ENCODE results near the gene TTLL7.

The TTLL7 gene

DNA sequence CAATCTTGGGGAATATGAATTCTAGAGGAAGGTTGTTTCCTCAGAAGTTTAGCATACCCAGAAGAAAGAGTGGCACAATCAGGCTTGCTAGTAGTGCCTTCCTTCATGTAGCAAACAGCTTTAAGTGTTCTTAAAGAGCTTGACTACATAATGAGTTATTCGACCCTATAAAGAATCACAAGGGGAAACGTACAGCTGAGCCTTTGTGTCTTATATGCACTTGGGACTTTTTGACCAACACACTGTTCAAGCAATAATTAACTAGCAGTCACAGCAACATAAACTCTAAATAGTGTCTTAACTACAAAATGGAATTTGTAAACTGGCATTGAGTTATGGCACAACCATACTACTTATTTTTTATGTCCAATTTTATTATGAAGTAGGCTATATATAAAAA, 86.1 kb downstream of the TTLL7 start:
- DNase-seq (ENCODE audit: low read depth): no peak
- no peak overlapping the region for H3K4me3 ChIP-seq (ENCODE audit: low read depth, low read length)
- TF ChIP-seq, protein P1, sequence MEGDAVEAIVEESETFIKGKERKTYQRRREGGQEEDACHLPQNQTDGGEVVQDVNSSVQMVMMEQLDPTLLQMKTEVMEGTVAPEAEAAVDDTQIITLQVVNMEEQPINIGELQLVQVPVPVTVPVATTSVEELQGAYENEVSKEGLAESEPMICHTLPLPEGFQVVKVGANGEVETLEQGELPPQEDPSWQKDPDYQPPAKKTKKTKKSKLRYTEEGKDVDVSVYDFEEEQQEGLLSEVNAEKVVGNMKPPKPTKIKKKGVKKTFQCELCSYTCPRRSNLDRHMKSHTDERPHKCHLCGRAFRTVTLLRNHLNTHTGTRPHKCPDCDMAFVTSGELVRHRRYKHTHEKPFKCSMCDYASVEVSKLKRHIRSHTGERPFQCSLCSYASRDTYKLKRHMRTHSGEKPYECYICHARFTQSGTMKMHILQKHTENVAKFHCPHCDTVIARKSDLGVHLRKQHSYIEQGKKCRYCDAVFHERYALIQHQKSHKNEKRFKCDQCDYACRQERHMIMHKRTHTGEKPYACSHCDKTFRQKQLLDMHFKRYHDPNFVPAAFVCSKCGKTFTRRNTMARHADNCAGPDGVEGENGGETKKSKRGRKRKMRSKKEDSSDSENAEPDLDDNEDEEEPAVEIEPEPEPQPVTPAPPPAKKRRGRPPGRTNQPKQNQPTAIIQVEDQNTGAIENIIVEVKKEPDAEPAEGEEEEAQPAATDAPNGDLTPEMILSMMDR (IDR thresholded peaks at IDR 0.05; ENCODE audit: control insufficient read depth, extremely low read depth, insufficient read depth): no peak

DNA sequence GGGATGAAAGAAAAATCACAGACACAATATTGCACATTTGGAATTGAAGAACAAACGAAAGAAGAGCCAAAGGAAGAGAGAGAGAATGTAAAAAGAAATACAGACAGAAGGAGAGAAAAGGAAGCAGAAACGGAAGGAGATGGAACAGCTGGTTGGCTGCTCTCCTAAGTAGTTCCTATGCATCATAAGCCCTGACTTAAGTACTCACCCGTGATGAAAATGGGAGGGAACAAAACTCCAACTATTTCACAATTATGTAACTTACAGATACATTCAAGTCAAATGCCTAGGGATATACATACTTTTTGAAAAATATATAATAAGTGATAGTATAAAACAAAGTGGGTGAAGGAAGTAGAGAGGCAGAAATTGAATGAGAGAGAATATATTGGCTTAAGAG, 88.5 kb downstream of the TTLL7 start:
- no peak for DNase-seq (ENCODE audit: low read depth)
- H3K4me3 ChIP-seq (ENCODE audit: low read depth, low read length): no peak overlapping the region
- TF ChIP-seq, protein P1 (IDR thresholded peaks at IDR 0.05; ENCODE audit: control insufficient read depth, extremely low read depth, insufficient read depth): no peak

DNA sequence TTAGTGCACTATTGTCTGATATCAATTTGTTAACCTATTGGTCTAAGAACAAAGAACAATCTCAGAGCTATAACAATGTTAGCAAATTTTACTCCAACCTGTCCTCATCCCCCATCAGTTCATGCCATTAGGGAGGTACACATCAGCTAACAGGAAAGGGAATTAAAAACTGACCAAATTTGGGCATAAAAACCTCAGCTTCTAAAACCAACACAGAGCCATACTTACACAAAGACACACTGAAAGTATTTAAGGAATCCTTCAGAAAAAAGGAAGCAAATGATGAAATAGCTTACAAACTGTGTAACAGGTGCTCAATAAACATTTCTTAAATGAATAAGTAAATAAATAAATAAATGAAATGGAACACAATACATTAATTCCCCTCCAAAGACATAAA, 89.2 kb downstream of the TTLL7 start:
- DNase-seq (ENCODE audit: low read depth): no peak

DNA sequence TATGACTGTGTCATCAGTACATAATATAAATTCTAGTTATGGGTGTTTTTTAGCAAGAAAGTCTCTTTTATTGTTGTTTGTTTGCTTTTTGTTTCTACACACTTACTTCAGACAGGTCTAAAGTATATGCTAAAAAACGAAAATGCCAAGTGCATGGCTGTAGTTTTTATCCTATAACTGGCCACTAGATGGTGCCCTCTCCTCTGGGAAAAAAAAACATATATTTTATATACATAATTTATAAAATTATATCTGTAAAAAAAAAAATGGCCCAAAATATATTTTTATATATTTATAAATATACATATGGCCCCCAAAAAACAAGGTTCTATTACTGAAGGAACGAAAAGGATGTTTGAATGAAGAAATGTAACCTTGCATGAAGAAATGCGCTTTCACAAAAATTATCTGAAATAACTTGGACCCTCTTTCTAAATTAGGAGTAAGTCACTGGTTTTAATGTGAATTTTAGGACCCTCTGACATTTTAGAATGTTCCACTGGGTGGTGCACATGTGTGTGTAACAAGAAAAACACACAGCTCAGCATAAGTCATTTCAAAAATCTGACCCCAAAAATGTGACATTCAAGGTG, 93.5 kb downstream of the TTLL7 start:
- H3K4me3 ChIP-seq (ENCODE audit: low read depth, low read length): no peak overlapping the region
- DNase-seq (ENCODE audit: low read depth): no peak
- TF ChIP-seq, protein P1 (IDR thresholded peaks at IDR 0.05; ENCODE audit: control insufficient read depth, extremely low read depth, insufficient read depth): peak; percentile 50

More for the DNA sequence above, 89.2 kb downstream of the TTLL7 start:
- no peak overlapping the region for H3K4me3 ChIP-seq (ENCODE audit: low read depth, low read length)
- TF ChIP-seq, protein P1 (IDR thresholded peaks at IDR 0.05; ENCODE audit: control insufficient read depth, extremely low read depth, insufficient read depth): no peak

DNA sequence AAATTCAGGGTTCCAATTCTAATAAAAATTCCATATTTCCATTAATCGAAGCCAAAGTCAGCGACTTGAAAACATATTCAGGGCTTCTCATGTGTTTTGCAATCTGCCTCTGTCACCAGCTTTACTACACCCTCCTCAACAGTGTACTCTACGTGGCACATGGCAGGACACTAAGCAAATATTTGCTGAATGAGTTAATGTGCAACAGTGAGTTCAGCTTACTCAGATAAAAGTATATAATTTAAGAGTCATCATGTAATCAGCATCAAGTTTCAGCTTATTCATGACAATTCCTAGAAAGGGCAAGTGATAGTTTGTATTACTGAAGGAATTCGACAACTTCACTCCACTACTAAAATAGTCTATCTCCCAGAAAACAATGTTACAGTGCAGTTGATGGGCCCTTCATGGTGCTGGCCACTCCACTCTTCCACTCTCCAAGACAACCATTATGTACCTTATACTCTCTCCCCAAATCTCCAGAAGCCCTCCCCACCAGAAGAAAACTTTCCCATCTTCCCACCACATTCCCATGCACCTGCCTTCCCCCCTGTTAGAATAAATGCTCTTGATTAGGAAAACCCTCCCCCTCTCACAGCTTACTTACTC, 97.3 kb downstream of the TTLL7 start:
- DNase-seq (ENCODE audit: low read depth): peak; percentile 87
- no peak overlapping the region for H3K4me3 ChIP-seq (ENCODE audit: low read depth, low read length)
- TF ChIP-seq, protein P1 (IDR thresholded peaks at IDR 0.05; ENCODE audit: control insufficient read depth, extremely low read depth, insufficient read depth): no peak

DNA sequence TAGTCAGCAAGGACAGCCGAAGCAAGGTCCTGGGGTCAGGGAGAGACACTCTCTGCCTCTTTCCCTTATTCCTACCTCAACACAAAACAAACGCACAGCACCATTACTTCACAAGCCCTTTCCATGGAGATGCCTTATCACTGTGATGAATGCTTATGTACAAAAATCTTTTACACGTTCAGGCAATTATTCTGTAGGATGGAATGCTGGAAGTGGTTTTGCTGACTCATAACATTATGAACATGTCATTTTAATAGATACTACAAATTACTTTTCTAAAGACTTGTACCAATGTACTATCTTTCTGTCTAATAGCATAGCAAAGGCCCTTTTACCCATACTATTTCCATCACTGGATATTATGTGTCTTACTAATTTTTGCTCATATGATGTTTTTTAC, 98.4 kb downstream of the TTLL7 start:
- TF ChIP-seq, protein P1 (IDR thresholded peaks at IDR 0.05; ENCODE audit: control insufficient read depth, extremely low read depth, insufficient read depth): no peak

DNA sequence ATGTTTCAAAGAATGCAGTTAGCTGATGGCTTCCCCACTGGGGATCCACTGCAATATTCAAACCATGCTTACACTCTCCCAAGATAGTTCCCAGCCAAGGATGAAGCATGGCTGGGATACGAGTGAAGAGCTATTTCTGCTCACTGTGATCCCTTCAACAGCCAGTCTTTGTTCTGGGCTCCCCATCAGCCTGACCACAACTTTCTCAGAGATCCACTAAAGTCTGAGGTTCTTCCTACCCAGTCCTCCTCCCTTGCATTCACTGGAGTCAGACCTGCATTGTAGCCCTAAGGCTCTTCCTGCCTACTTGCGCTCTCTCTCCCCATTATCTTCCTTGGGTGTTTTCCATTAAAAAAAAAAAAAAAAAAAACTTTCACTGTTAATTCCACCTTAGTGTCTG, 101.4 kb downstream of the TTLL7 start:
- DNase-seq (ENCODE audit: low read depth): no peak
- H3K4me3 ChIP-seq (ENCODE audit: low read depth, low read length): no peak overlapping the region
- TF ChIP-seq, protein P1 (IDR thresholded peaks at IDR 0.05; ENCODE audit: control insufficient read depth, extremely low read depth, insufficient read depth): no peak

More for the DNA sequence above, 98.4 kb downstream of the TTLL7 start:
- no peak for DNase-seq (ENCODE audit: low read depth)
- H3K4me3 ChIP-seq (ENCODE audit: low read depth, low read length): no peak overlapping the region
